CD14-positive monocyte (primary cell): Measurements from ENCODE around the gene ZNF792. TPM values are rescaled to one million over a fixed set of nuclear protein-coding genes. Genes with fewer than 3 reads are reported as not detected.
A peak's percentile ranks its signal among the peaks of the same experiment; 100 is the strongest.

Experiments used
- DNase-seq, 3 donors: peaks; one replicate each; pipeline ENCODE4 v3.0.0-alpha.2; 2011 to 2022
- H2AFZ ChIP-seq: 2 replicates; pipeline ENCODE4 v1.6.0; 2012; ENCODE audit warnings: mild to moderate bottlenecking, low read depth, low read length, inconsistent platforms; ENCODE audit not compliant: insufficient read depth, poor library complexity, severe bottlenecking
- H3K27ac ChIP-seq, 2 donors: 1 replicate in 1 of 2; 2 replicates in 1 of 2; pipeline ENCODE4 v1.5.1; 2012 to 2013; ENCODE audit warnings: low read length in 2 of 2, control low read depth in 1 of 2, inconsistent platforms in 1 of 2, low read depth in 1 of 2, mild to moderate bottlenecking in 1 of 2
- H3K27me3 ChIP-seq, 2 donors: one replicate each; pipeline versions ENCODE4 v1.6.0 to v1.6.1; 2011 to 2013; ENCODE audit warnings: low read length in 2 of 2; ENCODE audit not compliant: control insufficient read depth in 2 of 2, insufficient read depth in 2 of 2
- H3K36me3 ChIP-seq, 2 donors: replicated peaks in 1 of 2; 1 replicate in 1 of 2; 2 replicates in 1 of 2; pipeline versions ENCODE4 v1.5.1 to v1.6.1; 2012 to 2013; ENCODE audit warnings: low read length in 2 of 2, control low read depth in 1 of 2, inconsistent platforms in 1 of 2, mild to moderate bottlenecking in 1 of 2; ENCODE audit not compliant: insufficient read depth in 2 of 2, control insufficient read depth in 1 of 2
- H3K4me1 ChIP-seq, 2 donors: 1 replicate in 1 of 2; 2 replicates in 1 of 2; pipeline versions ENCODE4 v1.5.1 to v1.6.1; 2012 to 2013; ENCODE audit warnings: low read length in 2 of 2, control low read depth in 1 of 2, inconsistent platforms in 1 of 2, mild to moderate bottlenecking in 1 of 2, moderate library complexity in 1 of 2; ENCODE audit not compliant: insufficient read depth in 2 of 2, control insufficient read depth in 1 of 2
- H3K4me2 ChIP-seq: replicated peaks from 2 replicates; pipeline ENCODE3; 2012; ENCODE audit warnings: low read length, moderate library complexity, mild to moderate bottlenecking; ENCODE audit not compliant: poor library complexity, severe bottlenecking; ENCODE audit errors: extremely low read depth
- H3K4me3 ChIP-seq, 3 experiments: fragments of 200-600 bp in 1 of 3; sonication (generic) in 1 of 3; replicated peaks in 1 of 3; 1 replicate in 2 of 3; 2 replicates in 1 of 3; pipeline ENCODE4 v1.5.1; 2011 to 2013; ENCODE audit warnings: low read length in 3 of 3, mild to moderate bottlenecking in 3 of 3, control low read depth in 2 of 3, low read depth in 2 of 3, inconsistent platforms in 1 of 3, moderate library complexity in 1 of 3
- H3K79me2 ChIP-seq: 2 replicates; pipeline ENCODE4 v1.6.0; 2012; ENCODE audit warnings: mild to moderate bottlenecking, control low read depth, inconsistent platforms, low read length, moderate library complexity; ENCODE audit not compliant: insufficient read depth
- H3K9ac ChIP-seq: 2 replicates; pipeline ENCODE4 v1.6.0; 2017; ENCODE audit warnings: low read length, mild to moderate bottlenecking; ENCODE audit not compliant: insufficient read depth, poor library complexity, severe bottlenecking
- H3K9me3 ChIP-seq, 2 donors: replicated peaks in 1 of 2; 1 replicate in 1 of 2; 2 replicates in 1 of 2; pipeline versions ENCODE4 v1.5.1 to v1.6.1; 2012 to 2013; ENCODE audit warnings: low read length in 2 of 2, control low read depth in 1 of 2; ENCODE audit not compliant: control insufficient read depth in 1 of 2, insufficient read depth in 1 of 2
- H4K20me1 ChIP-seq: 2 replicates; pipeline ENCODE4 v1.6.0; 2012; ENCODE audit warnings: mild to moderate bottlenecking, low read length, control low read depth, moderate library complexity; ENCODE audit not compliant: insufficient read depth
- H3K27ac Mint-ChIP-seq, 7 donors: one replicate each; pipeline ENCODE4 v1.8.0; 2020; ENCODE audit warnings: mild to moderate bottlenecking in 7 of 7, mixed read lengths in 7 of 7, moderate library complexity in 6 of 7, inconsistent platforms in 2 of 7
- H3K27me3 Mint-ChIP-seq, 3 donors: one replicate each; pipeline ENCODE4 v1.8.0; 2021 to 2022; ENCODE audit warnings: low read depth in 3 of 3, mild to moderate bottlenecking in 3 of 3, mixed read lengths in 3 of 3, moderate library complexity in 3 of 3, inconsistent platforms in 1 of 3
- H3K36me3 Mint-ChIP-seq, 2 donors: one replicate each; pipeline ENCODE4 v1.8.0; 2020; ENCODE audit warnings: mixed read lengths in 2 of 2, inconsistent platforms in 1 of 2, mild to moderate bottlenecking in 1 of 2
- H3K4me1 Mint-ChIP-seq: one replicate; pipeline ENCODE4 v1.8.0; 2020; ENCODE audit warnings: mild to moderate bottlenecking, mixed read lengths
- H3K4me3 Mint-ChIP-seq, 2 donors: one replicate each; pipeline ENCODE4 v1.8.0; 2020; ENCODE audit warnings: mild to moderate bottlenecking in 2 of 2, mixed read lengths in 2 of 2, moderate library complexity in 1 of 2
- H3K9me3 Mint-ChIP-seq, 7 donors: one replicate each; pipeline ENCODE4 v1.8.0; 2020 to 2022; ENCODE audit warnings: mixed read lengths in 7 of 7, mild to moderate bottlenecking in 6 of 7, moderate library complexity in 6 of 7, inconsistent platforms in 2 of 7
- whole genome bisulfite sequencing: methylation state at CpG from one replicate; pipeline ENCODE4 v1.1.5; 2013; ENCODE audit warnings: missing lambda C conversion rate; ENCODE audit not compliant: insufficient coverage; 5-methylcytosine and 5-hydroxymethylcytosine counted together
- intact Hi-C, 2 donors: fragments of 100-400 bp; cut with micrococcal nuclease; formaldehyde crosslinking; loops; one replicate each; pipeline versions ENCODE4 v1.15.0 to v1.15.1; 2023
- polyA plus RNA-seq, 3 donors: library from polyadenylated mRNA; depleted of rRNA in 1 of 3; unstranded in 2 of 3; stranded (reverse) in 1 of 3; fragments of 300-500 nt in 2 of 3; fragments of >200 nt in 1 of 3; fragmentation: Illumina TruSeq in 2 of 3; gene quantifications; 1 replicate in 2 of 3; 2 replicates in 1 of 3; pipeline ENCODE4 v1.2.3, GENCODE V29; 2012 to 2021
- TF ChIP-seq, protein P1 (sequence below): fragments of 200-600 bp; IDR thresholded peaks from one replicate; pipeline ENCODE4 v1.8.0; 2022; ENCODE audit warnings: antibody characterized with exemption, mild to moderate bottlenecking

The ZNF792 gene
- polyA plus RNA-seq, 3 donors, result 1.3 to 3.3 (median 1.7) TPM

DNA sequence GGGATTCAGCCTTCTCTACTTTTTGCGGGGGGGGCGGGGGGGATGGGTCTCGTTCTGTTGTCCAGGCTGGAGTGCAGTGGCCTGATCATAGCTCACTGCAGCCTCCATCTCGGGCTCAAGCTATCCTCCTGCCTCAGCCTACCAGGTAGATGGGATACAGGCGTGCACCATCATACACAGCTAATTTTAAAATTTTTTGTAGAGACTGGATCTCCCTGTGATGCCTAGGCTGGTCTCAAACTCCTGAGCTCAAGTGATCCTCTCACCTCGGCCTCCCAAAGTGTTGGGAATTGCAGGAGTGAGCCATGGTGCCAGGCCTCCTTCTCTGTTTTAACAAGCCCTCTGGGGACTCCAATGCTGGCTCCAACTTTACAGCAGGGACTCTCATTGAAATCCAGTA is 569 bp upstream of the ZNF792 start:
- peaks cover 5 to 19% of the 10 kb centered on the region in 2 donors for H3K36me3 ChIP-seq
- H3K4me1 ChIP-seq, result peaks cover 18 to 23% of the 10 kb centered on the region in 2 donors
- H3K9ac ChIP-seq, result no peak overlapping the region
- no peak for DNase-seq
- WGBS, result 73% methylated on average over 3 of the region's 6 CpGs
- no peaks in the 10 kb centered on the region for H3K79me2 ChIP-seq
- Mint-ChIP-seq H3K9me3 (peaks cover 43 to 63% (median 53%) of the 10 kb centered on the region in 7 donors), H3K36me3 (peaks cover 17 to 18% of the 10 kb centered on the region in 2 donors), H3K27me3 (peaks cover 2 to 5% (median 3%) of the 10 kb centered on the region in 3 donors), H3K4me3 (peak overlapping the region; percentile 81 to 87), H3K27ac (peak overlapping the region in 1 of 7 donors; percentile 58), H3K4me1 (peaks cover 22% of the 10 kb centered on the region)
- peak overlapping the region in 1 of 3 experiments; percentile 95 for H3K4me3 ChIP-seq
- peaks cover 35 to 50% of the 10 kb centered on the region in 2 donors for H3K9me3 ChIP-seq
- H3K4me2 ChIP-seq, result peak overlapping the region; percentile 99
- intact Hi-C loops, result no loop called here
- TF ChIP-seq, protein P1, sequence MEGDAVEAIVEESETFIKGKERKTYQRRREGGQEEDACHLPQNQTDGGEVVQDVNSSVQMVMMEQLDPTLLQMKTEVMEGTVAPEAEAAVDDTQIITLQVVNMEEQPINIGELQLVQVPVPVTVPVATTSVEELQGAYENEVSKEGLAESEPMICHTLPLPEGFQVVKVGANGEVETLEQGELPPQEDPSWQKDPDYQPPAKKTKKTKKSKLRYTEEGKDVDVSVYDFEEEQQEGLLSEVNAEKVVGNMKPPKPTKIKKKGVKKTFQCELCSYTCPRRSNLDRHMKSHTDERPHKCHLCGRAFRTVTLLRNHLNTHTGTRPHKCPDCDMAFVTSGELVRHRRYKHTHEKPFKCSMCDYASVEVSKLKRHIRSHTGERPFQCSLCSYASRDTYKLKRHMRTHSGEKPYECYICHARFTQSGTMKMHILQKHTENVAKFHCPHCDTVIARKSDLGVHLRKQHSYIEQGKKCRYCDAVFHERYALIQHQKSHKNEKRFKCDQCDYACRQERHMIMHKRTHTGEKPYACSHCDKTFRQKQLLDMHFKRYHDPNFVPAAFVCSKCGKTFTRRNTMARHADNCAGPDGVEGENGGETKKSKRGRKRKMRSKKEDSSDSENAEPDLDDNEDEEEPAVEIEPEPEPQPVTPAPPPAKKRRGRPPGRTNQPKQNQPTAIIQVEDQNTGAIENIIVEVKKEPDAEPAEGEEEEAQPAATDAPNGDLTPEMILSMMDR, result no peak
- H4K20me1 ChIP-seq, result no peaks in the 10 kb centered on the region
- no peak overlapping the region for H3K27ac ChIP-seq
- no peaks in the 10 kb centered on the region for H3K27me3 ChIP-seq
- H2AFZ ChIP-seq, result no peak overlapping the region

DNA sequence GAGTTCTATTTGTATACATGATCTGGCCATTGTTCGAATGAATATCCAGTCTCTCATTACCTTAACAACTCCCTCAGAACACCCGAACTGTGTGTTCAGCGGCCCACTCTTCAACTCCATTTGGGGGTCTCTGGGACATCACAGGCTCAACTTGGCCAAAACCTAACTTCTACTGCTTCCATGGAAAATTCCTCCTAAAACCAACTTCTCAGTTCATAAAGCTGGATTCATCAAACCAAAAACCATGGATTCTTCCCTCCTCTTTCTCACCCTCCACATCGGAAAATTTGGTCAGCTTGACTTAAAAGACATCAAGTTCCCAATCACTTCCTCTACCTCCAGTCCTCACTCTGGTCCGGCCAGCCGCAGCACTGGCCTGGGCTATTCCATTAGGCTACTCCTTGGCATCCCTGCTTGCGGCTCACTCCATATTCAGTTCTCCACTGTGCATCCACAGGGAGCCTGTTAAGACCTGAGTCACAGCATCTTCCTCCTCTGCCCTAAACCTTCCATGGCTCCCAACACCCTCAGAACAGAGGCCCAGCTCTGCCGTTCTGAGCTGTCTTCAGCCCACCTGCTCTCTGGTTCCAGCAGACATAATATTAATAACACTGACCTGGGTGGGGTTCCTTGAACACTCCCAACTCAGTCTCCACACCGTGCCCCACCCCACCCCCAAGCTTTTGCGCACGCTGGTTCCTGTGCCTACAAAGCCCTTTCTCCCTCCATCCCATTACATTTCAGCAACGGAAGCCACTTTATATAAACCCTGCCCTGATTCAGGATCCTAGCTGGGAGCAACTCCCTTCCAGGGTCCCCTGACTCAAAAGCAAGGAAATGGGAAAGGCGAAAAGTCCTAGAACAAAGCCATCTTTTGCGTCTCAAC is 1.1 kb downstream of the ZNF792 start:
- intact Hi-C loops, result no loop called here
- Histone ChIP-seq H3K27me3 (no peaks in the 10 kb centered on the region), H3K9me3 (peaks cover 47 to 62% of the 10 kb centered on the region in 2 donors), H3K36me3 (peaks cover 22 to 36% of the 10 kb centered on the region in 2 donors), H3K4me3 (peak overlapping the region; percentile 77 to 95 (median 82)), H4K20me1 (no peaks in the 10 kb centered on the region), H2AFZ (peak overlapping the region; percentile 97), H3K27ac (no peak overlapping the region), H3K4me1 (peaks cover 18 to 23% of the 10 kb centered on the region in 2 donors), H3K9ac (peak overlapping the region; percentile 81), H3K79me2 (no peaks in the 10 kb centered on the region), H3K4me2 (peak overlapping the region; percentile 99)
- Mint-ChIP-seq H3K4me1 (peaks cover 22% of the 10 kb centered on the region), H3K4me3 (peak overlapping the region; percentile 83 to 97), H3K27me3 (peaks cover 2 to 5% (median 3%) of the 10 kb centered on the region in 3 donors), H3K36me3 (peaks cover 34 to 35% of the 10 kb centered on the region in 2 donors), H3K9me3 (peaks cover 48 to 71% (median 60%) of the 10 kb centered on the region in 7 donors), H3K27ac (peak overlapping the region in 4 of 7 donors; percentile 25 to 82 (median 56))
- no peak for DNase-seq
- TF ChIP-seq, protein P1, result no peak
- WGBS, result 11% methylated on average over 14 of the region's 14 CpGs
